GM18502 (cell line): Measurements from ENCODE around the gene NXPH4.

Experiments used
- ATAC-seq: cut with Tn5 transposase; IDR thresholded peaks from one replicate; pipeline ENCODE4 v1.9.1; 2021; ENCODE audit warnings: mild to moderate bottlenecking; ENCODE audit not compliant: unreplicated experiment, poor library complexity

NXPH4 gene

DNA sequence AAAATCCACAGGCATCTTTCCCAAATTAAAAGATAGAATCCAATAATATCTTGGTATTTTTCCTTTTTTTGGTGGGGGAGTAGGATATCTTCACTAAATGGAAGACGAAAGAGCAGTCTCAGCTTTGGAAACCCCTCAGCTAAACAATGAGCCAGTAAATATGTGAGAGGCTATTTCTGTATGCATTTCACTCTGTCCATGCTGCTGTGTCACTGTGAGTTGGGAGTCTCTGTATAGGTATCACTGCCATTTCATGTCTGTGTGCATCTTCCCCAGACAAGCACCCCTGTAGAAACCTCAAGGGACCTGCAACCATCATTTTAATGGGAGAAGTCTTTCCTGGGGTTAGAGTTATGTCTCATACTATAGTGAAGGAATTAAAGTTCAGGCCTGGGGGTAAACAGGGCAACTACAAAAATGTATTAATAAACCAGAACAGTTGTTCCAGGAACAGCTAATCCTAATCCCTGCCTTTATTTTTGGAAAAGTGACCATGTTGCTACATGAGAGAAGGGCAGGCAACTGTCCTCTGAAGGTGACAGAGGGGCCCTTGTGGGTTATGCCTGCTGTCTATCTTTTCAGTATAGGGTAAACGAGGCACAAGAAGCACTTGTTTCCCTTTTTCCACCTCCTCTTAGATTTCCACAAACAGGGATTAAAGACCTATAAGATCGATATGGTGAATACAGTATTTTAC is 45.7 kb downstream of the NXPH4 start:
- no peak for ATAC-seq

DNA sequence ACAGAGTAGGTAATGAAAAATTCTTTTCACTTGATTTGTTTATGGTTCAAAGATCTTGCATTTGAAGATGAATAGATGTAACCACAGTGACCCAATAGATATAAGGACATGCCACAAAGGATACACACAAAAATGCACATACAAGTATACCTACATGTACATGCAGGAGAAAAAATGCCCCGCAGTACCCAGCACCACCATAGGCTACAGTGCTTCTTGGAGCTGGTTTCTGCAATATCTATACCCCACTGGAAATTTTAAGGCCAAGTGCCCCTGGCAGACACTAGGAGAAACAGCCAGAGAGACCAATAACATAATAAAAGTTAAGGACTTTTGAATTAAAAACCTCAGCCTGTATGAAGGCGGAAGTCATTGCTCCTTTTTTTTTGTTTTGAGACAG is 46.5 kb downstream of the NXPH4 start:
- ATAC-seq, result no peak

DNA sequence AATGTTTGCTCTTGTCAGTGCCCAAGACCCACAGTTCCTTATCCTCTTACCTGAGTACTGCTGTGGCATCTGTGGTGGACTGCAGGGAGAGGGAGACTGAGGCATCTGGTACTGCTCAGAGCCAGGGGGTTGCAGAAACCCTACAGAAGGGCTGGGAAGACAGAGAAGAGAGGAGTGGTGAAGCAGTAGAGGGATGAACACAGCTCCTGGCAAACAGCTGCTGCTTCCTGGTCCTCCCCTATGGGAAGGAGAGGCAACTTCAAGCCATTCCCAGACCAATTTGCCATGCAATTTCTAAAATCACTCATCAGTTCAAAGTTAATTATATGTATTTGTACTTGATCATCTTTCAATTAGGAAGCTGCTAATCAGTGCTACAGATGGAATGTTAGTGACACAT is 50.1 kb downstream of the NXPH4 start:
- ATAC-seq, result no peak

DNA sequence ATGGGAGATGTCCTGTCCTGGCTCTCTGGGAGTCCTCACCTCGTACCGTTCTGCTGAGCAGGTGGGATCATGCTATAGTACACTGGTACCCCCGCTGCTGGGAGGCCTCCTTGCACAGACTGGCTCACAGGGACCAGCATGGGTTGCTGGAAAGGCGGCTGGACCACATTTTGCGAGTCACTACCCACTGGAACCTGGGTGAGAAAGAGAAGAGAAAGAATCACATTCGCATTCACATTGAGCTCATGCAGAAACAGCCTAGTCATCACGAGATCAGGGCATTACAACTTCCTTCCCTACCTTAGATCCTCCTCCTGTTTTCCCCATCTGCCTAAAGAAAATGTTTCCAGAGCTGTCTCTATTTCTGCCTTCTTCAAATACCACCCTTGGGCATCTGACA is 51.7 kb downstream of the NXPH4 start:
- ATAC-seq, result no peak

DNA sequence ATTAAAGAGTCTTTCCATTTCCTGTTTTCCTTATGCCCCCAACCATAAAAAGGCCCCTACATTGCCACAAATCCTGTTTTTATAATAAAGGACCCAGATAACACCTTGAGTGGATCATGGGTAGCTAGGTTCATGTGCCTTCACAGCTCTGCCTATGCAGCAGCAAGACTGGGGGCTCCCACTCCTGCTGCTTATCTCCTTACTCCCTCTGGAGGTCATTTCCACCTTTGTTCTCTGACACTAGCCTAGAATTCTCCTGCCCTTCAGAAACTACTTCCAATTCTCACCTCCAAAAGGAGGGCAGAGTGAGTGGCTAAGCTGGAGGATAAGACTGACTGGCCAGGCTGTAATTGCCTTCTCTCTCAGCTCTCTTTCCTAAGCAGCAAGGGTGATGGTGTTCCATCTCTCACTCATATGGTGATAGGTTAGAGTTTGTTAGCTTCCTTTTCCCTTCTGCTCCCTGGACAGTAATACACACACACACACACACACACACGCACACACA is 54.4 kb downstream of the NXPH4 start:
- no peak for ATAC-seq

DNA sequence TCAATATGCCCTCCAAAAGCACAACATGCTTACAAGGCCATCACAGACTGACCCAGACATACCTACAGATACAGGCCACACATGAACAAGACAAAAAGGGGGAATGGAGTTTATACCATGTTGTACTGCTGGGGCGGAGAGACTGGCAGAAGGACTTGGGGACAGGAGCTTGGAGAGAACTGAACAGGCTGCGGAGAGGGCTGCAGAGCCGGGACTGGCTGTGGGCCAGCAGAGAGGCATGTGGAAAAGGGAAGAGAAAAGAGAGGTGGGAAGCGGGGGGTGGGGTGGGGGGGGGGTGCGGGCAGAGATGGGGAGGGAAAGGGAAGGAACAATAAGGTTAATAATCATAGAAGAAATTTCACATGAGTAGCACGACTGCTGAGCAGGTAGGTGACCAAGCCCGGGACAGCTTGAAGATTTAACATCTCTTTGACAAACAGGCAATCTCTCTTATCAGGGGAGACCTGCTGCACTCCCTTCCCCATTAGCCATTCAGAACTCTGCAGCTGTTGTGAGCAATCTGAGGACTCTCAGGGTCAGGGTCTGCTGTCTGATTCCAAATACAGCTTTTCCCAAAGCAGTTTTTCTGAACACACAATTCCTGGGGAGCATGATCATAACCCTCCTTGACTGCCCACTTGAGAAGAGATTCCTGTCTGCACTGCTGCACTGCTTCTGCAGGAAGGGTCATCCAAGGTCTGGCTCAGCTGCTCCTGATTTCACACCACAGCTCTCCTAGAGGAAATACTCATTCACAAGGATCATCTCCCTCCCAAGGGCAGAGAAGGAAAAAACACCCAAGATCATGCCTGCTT is 56.0 kb downstream of the NXPH4 start:
- ATAC-seq, result no peak

DNA sequence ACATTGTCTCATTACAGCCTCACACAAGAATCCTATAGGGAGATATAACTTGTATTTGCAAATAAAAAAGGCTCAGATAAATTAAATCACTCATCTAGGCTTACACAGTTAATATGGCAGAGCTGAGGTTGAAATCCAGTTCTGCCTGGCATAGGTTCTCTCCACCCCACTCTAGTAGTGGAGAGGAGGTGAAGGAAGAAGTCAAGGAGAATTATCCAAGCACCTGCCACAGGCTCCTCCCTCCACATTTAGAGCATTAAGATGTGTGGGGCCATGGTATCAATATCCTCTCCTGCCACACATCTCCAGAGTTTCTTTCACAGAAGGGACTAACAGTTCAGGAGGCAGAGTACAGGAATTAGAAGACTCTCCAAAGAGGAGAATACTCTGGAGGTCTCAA is 56.9 kb downstream of the NXPH4 start:
- no peak for ATAC-seq
